GM21390 (cell line): ENCODE results near the gene B9D2.
A peak's percentile ranks its signal among the peaks of the same experiment; 100 is the strongest.
"Not testable (repeated sequence)": the region's sequence is repeated elsewhere in the genome, so short reads cannot be mapped to it uniquely, and the experiment has no call there.

ENCODE experiments used
- ATAC-seq: cut with Tn5 transposase; IDR thresholded peaks from one replicate; pipeline ENCODE4 v1.9.1; 2021; ENCODE audit not compliant: unreplicated experiment

The B9D2 gene

DNA sequence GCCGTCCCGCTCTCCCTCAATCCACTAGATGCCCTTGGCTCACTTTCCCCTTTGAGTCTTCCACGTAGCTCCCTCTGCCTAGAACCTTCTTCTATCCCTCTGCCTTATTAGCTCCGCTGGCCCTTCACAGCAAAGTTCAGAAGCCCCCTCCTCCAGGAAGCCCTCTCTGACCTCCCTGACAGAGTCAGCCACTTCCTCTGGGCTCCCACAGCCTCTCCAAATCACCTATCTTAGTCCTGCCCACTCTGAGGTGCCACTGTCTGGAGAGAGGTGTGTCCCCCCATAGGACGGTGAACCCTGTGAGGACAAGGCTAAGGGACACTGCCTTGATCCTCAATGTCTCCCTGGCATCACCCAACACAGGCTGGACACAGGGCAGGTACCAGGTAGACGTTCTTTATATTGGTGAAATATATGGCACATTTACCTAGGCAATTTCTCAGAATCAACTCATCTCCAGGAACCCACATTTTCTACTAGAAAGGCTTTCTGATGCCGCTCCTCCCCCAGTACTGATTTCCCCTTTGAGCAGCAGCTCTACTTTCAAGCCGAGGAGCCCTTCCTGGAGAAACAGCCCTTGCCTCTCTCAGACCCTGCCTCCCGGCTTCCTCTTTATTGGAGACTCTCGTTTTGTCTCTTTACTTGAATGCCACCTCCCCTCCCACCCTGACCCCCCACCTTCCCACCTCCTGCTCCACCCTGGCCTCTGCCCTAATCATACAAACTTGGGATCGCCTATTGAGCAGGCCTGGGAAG is 6.8 kb downstream of the B9D2 start:
- no peak for ATAC-seq

DNA sequence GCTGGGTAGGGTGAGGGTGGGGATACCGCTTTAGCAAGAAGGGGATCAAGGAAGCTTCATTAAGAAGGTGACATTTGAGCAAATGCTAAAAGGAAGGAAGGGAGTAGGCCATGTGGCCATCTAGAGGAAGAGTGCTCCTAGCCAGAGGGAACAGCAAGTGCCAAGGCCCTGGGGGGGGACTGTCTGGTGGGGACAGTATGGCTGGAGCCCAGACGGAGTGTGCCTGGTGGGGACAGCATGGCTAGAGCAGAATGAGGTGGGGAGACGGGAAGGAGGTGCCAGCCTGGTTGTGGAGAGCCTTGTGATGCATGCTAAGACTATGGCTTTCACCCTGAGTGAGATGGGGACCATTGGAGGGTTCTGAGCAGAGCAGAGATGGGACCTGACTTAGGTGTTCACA is 8.1 kb downstream of the B9D2 start:
- ATAC-seq: no peak

DNA sequence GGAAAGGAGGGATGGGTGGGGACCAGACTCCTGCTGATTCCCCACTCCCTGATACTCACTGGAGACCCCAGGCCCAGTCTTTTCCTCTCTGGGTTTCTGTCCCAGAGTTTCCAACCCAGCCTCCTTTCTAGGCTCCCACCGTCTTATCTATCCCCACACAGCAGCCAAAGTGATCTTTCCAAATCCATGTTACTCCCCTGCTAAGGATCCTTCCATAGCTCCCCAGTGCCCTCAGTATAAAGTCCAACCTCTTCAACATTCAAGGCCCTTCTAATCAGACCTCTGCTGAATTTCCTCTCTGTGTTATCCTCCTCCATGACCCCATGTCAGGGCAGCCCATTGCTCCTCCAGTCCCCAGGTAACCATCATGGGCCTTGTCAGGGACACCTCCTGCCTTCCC is 8.9 kb downstream of the B9D2 start:
- no peak for ATAC-seq

DNA sequence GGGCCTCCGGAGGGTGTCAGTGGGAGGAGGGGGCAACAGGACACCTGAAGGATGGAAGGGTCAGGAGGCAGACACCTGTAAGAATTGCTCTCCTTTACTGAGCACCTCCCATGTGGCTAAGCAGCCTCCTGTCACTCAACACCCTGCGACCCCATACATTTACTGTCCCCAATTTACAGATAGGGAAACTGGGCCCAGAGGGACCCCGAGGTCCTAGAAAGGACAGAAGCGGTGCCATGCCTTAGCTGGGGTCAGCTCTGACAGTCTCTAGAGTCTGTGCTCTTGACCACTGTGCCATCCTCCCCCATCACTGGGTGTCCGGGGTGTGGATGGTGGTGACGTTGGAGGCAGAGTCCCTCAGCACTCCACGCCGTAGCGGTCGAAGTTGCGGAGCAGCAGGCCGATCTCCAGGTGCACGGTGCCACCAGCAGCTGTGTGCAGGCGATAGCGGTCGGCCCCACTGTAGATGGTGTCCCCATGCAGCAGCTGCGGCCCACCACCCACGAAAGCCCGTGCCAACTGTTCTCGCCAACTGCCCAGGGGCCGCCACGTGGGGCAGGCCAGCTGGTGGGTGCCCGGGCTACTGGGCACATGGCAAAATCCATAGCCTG is 9.5 kb downstream of the B9D2 start:
- no peak for ATAC-seq

DNA sequence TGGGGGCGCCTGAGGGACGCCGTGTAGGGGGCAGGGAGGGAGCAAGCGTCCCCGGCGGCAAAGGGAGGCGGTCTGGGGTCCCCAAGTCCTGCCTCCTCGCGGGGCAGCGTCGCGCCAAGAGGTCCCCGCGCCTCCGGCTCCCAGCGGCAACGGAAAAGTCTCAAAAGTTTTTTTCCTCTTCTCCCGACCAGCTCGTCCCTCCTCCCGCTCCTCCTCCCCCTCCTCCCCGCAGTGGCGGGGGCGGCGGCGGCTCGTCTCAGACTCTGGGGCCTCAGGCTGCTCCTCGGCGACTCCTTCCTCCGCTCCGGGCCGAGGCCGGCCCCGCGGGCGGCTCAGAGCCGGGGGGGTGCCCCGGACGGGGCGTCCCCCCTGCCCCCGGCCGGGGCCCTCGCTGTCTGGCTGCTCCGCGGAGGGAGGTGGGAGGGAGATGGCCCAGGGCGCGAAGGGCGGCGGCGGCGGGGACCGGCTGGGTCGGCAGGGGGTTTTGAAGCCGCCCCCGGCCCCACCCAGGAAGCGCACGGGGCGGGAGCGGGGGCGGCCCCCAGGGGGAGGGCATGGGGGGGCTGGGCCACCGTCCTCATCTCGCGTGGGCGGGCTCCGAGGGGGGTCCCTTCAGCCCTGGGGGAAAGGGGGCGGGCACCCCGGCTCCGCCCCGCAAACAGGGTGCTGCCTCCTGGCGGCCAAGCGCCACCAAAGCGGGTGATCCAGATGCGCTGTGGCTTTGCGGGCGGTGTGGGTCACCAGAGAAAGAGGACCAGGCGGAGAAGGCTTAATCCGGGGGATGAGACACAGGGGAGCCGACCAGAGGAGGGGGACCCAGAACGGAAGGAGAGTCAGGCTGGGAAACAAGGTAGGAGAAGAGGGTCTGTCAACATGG is 10.2 kb downstream of the B9D2 start, which contains the start of gene TGFB1:
Gene TGFB1, minus strand, starts transcription at position 457 of the 877 bp plus-strand sequence. CDS start 878 bp downstream, outside the sequence.
- ATAC-seq: no peak

DNA sequence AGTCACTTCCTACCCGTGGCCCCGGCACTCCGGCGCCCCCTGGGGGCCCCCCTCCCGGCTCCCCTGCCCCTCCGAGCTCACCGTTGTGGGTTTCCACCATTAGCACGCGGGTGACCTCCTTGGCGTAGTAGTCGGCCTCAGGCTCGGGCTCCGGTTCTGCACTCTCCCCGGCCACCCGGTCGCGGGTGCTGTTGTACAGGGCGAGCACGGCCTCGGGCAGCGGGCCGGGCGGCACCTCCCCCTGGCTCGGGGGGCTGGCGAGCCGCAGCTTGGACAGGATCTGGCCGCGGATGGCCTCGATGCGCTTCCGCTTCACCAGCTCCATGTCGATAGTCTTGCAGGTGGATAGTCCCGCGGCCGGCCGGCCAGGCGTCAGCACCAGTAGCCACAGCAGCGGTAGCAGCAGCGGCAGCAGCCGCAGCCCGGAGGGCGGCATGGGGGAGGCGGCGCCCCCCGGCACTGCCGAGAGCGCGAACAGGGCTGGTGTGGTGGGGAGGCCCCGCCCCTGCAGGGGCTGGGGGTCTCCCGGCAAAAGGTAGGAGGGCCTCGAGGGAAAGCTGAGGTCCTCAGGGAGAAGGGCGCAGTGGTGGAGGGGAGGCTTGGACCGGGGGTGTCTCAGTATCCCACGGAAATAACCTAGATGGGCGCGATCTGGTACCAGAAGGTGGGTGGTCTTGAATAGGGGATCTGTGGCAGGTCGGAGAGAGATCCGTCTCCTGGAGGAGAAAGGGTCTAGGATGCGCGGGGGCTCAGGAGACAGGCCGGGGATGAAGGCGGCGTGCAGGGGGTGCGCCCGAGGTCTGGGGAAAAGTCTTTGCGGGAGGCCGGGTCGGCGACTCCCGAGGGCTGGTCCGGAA is 11.1 kb downstream of the B9D2 start:
- no peak for ATAC-seq

DNA sequence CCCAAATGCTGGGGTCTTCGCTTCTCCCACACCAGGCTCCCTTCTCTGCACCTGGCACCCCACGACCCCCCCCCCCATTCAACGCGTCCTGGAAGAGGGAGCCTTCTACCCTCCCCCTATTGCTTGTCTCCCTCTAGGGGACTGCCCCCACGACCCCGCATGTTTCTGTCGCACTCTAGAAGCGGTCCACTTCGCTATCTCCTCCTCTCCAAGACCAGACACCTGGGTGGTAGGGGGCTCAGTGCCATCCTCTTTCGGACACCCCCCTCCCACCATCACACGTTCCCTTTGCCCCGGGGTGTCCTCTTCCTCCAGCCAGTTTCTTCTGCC is 11.7 kb downstream of the B9D2 start:
- ATAC-seq: no peak

DNA sequence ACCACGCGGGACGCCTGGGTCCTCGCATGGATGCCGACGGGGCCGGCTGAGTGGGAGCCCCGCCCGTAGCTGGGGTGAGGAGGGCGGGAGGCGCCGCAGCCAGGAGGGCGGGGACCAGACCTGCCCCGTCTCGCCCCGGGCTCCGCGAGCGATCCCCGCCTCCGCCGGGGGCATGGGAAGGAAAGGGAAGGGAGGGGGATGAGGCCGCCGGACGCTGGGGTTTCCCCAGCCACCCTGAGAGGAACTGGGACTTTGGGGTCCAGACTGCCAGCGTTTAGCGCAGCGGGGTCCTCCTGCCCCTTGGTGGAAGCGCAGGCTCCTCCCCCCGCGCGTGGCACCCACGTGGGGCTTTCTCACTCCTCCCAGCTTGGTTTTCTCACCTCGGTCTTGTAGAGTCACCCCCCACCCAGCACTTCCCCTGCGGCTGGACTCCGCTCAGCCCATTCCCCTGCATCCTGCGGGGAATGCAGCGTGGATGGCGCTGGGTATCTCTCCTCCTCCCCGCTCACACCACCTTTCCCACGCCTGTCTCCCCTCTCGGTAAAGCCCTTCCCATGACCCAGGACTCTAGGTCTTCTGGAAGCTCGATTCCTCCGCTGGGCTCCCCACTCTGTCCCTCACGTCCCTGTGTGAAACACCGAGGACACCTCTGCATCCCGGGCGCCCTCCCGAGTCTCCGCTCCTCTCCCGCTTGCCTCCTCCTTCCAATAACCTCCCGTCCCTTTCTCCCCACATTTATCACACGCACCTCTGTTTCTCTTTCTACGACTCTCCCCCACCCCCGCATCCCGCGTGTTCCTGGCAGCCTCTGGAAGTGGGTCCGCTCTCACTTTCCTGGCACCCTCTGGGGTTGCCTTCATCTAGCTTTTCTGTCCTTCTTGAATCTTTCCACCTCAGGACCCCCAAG is 12.4 kb downstream of the B9D2 start:
- peak; percentile 48 for ATAC-seq

DNA sequence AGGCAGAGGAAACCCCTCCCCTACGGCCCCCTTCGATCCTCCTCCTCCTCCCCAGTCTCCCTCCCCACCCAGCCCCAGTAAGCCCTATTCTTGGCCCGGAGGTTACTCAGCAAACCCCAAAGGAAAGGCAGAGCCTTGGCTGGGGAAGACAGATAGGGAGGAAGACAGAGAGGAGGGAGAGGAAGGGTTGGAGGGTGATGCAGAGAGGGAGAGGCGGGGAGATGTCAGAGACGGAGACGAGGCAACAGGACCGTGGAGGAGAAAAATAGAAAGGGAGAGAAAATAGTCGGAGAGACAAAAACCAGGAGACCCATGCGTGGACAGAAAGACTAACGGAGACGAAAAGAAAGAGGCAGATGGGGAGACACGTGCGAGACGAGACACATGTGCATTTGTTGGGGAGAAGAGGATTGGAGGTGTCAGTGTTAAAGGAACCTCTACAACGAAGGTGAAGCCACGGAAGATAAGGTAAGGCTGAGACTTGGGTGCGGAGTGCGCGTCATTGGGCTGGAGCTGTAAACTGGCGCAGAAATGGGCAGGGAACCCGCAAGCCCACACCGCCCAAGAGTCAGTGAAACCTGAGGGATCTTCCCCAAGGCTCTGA is 13.1 kb downstream of the B9D2 start:
- ATAC-seq: no peak

DNA sequence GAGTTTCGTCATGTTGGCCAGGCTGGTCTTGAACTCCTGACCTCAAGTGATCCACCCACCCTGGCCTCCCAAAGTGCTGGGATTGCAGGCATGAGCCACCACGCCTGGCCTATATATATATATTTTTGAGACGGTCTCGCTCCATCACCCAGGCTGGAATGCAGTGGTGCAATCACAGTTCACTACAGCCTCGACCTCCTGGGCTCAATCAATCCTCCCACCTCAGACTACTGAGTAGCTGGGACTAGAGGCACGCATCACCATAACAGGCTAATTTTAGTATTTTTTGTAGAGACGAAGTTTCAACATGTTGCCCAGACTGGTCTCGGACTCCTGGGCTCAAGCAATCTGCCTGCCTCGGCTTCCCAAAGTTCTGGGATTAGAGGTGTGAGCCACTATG is 17.0 kb downstream of the B9D2 start:
- not testable (repeated sequence) for ATAC-seq

DNA sequence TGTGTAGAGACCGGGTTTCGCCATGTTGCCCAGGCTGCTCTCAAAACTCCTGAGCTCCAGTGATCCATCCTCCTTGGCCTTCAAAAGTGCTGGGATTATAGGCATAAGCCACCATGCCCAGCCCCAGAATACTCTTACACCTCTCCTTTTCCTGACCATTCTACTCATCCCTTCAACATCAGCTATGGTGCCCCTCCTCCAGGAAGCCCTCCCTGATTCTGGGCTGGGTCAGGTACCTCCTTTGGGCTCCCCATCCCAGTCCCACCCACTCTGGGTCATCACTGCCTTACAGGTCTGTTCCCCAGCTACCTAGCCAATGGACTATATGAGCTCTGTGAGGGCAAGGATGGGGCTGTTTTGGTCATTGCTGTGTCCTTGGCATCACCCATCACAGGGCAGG is 19.8 kb downstream of the B9D2 start:
- ATAC-seq: no peak

DNA sequence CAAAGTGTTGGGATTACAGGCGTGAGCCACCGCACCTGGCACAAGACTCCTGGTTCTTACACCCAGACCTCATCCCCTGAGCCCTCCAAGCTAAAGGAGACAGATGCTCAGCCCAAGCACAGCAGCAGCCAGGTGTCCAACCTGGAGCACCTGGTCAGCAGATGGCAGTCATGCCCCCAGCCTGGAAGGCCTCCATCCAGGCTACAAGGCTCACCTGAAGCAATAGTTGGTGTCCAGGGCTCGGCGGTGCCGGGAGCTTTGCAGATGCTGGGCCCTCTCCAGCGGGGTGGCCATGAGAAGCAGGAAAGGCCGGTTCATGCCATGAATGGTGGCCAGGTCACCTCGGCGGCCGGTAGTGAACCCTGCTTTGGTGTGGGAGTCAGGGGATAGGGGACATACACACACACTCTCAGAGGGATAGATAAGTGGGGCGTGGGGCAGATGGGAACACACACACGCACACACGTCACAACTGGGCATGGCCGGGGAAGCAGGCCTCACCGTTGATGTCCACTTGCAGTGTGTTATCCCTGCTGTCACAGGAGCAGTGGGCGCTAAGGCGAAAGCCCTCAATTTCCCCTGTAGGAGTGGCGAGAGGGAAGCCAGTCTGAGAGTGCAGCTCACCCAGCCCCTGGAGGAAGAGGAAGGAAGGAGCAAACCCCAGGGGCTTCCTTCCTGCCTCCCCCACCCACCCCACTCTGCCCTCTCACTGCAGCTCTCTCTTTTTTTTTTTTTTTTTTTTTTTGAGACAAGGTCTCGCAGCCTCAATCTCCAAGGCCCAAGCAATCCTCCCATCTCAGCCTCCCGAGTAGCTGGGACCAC is 22.1 kb downstream of the B9D2 start:
- no peak for ATAC-seq

DNA sequence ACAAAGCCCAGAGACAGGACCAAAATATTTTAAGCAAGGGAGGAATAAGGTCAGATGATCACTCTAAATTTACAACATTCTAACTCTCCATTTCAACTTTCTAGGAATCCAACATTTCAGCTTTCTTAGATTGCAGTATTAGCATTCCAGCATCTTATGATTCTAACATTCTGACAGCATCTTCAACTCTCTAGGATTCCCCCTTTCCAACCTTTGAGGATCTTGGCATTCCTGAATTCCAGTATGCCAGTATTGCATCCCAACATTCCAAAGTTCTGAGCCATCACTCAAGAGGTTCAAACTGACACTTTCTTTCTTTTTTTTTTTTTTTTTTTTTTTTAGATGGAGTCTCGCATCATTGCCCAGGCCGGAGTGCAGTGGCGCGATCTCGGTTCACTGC is 24.0 kb downstream of the B9D2 start:
- no peak for ATAC-seq

DNA sequence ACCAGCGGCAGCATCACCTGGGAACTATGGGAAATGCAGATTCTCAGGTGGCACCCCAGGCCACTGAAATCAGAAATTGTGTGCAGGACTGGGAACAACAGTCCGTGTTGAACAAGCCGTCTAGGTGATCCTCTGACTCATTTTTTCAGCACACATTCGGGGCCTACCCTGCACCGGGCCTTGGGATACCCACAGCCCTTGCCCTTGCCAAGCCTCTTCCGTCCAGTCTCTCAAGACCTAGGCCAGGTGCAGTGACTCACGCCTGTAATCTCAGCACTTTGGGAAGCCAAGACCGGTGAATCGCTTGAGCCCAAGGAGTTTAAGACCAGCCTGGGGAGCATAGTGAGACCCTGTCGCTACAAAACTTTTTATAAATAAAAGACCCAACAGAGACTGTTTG is 28.5 kb downstream of the B9D2 start:
- ATAC-seq: no peak

DNA sequence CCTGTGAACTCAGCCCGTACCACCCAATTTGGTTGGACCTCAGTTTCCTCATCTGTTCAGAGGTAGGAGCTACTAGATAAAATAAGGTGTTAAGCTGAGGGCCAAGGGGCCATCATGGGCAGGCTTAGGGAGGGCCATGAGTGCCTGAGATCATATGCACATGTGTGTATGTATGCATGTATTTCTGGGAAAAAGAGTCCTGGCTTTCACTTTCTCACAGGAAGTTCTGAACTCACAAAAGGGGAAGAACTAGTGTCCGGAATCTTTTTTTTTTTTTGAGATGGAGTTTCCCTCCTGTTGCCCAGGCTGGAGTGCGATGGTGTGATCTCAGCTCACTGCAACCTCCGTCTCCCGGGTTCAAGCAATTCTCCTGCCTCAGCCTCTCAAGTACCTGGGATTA is 29.2 kb downstream of the B9D2 start:
- no peak for ATAC-seq

DNA sequence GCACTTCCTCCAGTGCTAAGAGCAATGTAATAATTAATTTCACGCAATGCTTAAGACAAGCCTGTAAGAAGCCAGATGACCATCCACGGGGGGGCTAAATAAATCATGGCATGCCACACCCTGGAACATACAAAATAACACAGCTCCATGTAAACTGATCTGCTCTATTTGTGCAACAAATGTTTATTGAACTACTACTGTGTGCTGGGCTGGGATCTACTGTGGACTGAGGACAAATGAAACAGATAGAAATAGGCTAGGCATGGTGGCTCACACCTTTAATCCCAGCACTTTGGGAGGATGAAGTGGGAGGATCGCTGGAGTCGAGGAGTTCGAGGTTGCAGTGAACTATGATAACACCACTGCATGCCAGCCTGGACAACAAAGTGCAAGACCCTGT is 31.5 kb downstream of the B9D2 start:
- no peak for ATAC-seq

DNA sequence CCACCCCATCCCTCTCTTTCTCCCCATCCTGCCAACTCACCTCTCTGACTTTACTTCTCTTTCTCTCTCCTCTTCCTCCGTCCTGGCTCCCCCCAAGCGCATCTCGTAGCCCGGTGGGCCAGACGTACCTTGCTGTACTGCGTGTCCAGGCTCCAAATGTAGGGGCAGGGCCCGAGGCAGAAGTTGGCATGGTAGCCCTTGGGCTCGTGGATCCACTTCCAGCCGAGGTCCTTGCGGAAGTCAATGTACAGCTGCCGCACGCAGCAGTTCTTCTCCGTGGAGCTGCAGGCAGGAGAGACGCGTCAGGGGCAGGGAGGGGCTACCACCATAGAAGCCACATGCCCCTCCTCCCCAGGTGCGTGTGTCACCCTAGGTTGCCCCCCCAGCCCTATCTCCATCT is 31.9 kb downstream of the B9D2 start:
- no peak for ATAC-seq

DNA sequence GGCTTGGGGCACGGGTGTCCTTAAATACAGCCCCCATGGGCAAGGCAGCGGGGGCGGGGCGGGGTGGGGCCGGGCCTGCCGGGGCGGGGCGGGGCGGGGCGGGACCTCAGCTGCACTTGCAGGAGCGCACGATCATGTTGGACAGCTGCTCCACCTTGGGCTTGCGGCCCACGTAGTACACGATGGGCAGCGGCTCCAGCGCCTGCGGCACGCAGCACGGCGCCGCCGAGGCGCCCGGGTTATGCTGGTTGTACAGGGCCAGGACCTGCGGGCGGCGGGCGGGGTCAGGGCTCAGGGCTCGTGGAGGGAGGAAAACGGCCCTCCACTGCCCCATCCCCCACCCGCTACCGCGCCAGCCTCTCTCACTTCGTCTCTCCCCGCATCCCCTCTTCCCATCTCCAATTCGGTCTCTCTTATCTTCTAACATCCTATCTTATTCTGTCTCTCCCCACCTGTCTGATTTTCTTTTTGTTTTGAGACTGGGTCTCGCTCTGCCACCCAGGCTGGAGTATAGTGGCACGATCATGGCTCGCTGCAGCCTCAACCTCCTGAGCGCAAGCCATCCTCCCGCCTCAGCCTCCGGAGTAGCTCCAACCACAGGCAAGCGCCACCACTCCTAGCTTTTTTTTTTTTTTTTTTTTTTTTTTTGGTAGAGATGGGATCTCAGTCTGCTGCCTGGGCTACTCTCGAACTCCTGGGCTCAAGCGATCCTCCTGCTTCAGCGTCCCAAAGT is 32.8 kb downstream of the B9D2 start:
- no peak for ATAC-seq
